MCF 10A (cell line): Measurements from ENCODE around the gene CPLX4. TPM values are rescaled to one million over a fixed set of nuclear protein-coding genes. Genes with fewer than 3 reads are reported as not detected.

Experiments used
- BruUV-seq: library from RNA; stranded (reverse); fragments of 400-500 nt; replicated peaks from 2 replicates; lab custom pipeline; 2021; lab: Mats Ljungman, UMichigan
- CTCF ChIA-PET: fragments of 300-600 bp; sonication (Branson Sonifier 250); formaldehyde crosslinking; extraction: SDS; loops from one replicate; lab custom pipeline; 2021; ENCODE audit warnings: antibody characterized with exemption, inconsistent platforms; lab: Yijun Ruan, JAX
- POLR2A ChIA-PET: fragments of 300-600, 350-650 bp; sonication (Branson Sonifier 250); formaldehyde crosslinking; extraction: SDS; loops from one replicate; lab custom pipeline; 2020; ENCODE audit warnings: antibody characterized with exemption, inconsistent platforms; lab: Yijun Ruan, JAX
- DNase-seq: peaks from one replicate; pipeline ENCODE4 v3.0.0-alpha.2; 2018; ENCODE audit not compliant: unreplicated experiment
- H3K27ac Mint-ChIP-seq: one replicate; pipeline ENCODE4 v1.8.0; 2022; ENCODE audit warnings: mild to moderate bottlenecking, low read depth, mixed read lengths; ENCODE audit not compliant: unreplicated experiment
- H3K27me3 Mint-ChIP-seq: one replicate; pipeline ENCODE4 v1.8.0; 2022; ENCODE audit warnings: mixed read lengths; ENCODE audit not compliant: insufficient read depth, unreplicated experiment
- H3K36me3 Mint-ChIP-seq: one replicate; pipeline ENCODE4 v1.8.0; 2022; ENCODE audit warnings: mild to moderate bottlenecking, moderate library complexity, mixed read lengths; ENCODE audit not compliant: insufficient read depth, unreplicated experiment
- H3K4me1 Mint-ChIP-seq: one replicate; pipeline ENCODE4 v1.8.0; 2022; ENCODE audit warnings: mixed read lengths; ENCODE audit not compliant: insufficient read depth, unreplicated experiment
- H3K4me3 Mint-ChIP-seq: one replicate; pipeline ENCODE4 v1.8.0; 2022; ENCODE audit warnings: mild to moderate bottlenecking, moderate library complexity, mixed read lengths; ENCODE audit not compliant: unreplicated experiment
- H3K9me3 Mint-ChIP-seq: one replicate; pipeline ENCODE4 v1.8.0; 2022; ENCODE audit warnings: mixed read lengths; ENCODE audit not compliant: unreplicated experiment
- intact Hi-C: fragments of 100-400 bp; cut with micrococcal nuclease; formaldehyde crosslinking; loops from 2 replicates; pipeline ENCODE4 v1.14.1; 2022
- total RNA-seq: library from RNA; stranded (reverse); gene quantifications from 2 replicates; pipeline ENCODE4 v1.2.3, GENCODE V29; 2022
- TF ChIP-seq, protein P1 (sequence below): fragments of 200-600 bp; IDR thresholded peaks from one replicate; pipeline ENCODE4 v1.8.0; 2022; ENCODE audit warnings: antibody characterized with exemption, mild to moderate bottlenecking; ENCODE audit not compliant: unreplicated experiment

Gene CPLX4
- total RNA-seq, 1 experiment from 2014 or later, result not detected

DNA sequence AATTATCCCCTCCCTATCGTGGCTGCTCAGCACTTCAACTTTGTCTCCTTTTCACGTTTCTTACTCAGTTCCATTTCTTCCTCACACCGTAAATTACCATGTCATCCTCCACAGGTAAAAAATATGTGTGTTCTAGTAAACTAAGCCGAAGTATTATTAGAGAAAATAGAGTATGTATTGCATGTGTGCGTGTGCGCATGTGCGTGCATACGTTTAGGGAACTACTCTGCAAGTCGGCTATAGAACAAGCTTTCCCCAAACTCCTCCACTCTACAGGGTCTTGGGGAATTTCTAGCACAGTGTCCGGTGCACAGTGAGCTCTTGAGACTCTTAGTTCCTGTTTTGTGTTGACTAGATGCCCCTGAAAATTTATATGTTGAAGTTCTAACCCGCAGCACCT lies 36.1 kb downstream of the CPLX4 start:
- POLR2A ChIA-PET, result no interaction called here
- intact Hi-C loops, result no loop called here
- CTCF ChIA-PET, result interaction anchor here (1.3 kb wide), 1 partner anchor 19 kb away, joined by 3 read pairs; no protein-coding TSS in a partner anchor
- Mint-ChIP-seq H3K36me3 (peaks cover 6% of the 10 kb centered on the region), H3K9me3 (no peaks in the 10 kb centered on the region), H3K27ac (no peak overlapping the region), H3K27me3 (no peaks in the 10 kb centered on the region), H3K4me3 (no peak overlapping the region), H3K4me1 (no peaks in the 10 kb centered on the region)
- no peak for DNase-seq
- TF ChIP-seq, protein P1, sequence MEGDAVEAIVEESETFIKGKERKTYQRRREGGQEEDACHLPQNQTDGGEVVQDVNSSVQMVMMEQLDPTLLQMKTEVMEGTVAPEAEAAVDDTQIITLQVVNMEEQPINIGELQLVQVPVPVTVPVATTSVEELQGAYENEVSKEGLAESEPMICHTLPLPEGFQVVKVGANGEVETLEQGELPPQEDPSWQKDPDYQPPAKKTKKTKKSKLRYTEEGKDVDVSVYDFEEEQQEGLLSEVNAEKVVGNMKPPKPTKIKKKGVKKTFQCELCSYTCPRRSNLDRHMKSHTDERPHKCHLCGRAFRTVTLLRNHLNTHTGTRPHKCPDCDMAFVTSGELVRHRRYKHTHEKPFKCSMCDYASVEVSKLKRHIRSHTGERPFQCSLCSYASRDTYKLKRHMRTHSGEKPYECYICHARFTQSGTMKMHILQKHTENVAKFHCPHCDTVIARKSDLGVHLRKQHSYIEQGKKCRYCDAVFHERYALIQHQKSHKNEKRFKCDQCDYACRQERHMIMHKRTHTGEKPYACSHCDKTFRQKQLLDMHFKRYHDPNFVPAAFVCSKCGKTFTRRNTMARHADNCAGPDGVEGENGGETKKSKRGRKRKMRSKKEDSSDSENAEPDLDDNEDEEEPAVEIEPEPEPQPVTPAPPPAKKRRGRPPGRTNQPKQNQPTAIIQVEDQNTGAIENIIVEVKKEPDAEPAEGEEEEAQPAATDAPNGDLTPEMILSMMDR, result no peak
- no TSS peak for BruUV-seq

DNA sequence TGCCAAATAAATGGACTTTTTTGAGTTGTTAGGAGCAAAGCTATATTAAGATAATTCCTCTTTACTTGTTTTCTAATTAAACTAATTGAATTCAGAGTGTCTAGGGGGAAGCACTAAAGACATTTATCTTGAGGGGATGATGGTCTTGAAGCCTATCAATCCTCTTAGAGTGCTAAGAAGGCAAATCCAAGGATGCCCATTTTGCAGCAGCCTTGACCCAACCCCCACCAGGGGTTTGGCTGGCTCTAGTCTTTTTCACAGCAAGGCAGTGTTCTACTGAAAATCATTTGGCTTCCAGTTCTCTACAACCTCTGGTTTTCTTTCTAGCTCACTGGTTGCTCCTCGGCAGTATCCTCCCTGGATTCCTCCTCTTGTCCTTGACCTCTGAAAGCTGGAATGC lies 38.7 kb downstream of the CPLX4 start:
- intact Hi-C loops, result no loop called here
- no peaks in the 10 kb centered on the region for H3K9me3 Mint-ChIP-seq
- TF ChIP-seq, protein P1, result no peak
- H3K27ac Mint-ChIP-seq, result no peak overlapping the region
- H3K36me3 Mint-ChIP-seq, result peaks cover 6% of the 10 kb centered on the region
- no peak overlapping the region for H3K4me3 Mint-ChIP-seq
- BruUV-seq, result no TSS peak
- H3K27me3 Mint-ChIP-seq, result peaks cover 5% of the 10 kb centered on the region
- ChIA-PET CTCF (interaction anchor here (0.5 kb wide), 1 partner anchor 41 kb away, joined by 3 read pairs; no protein-coding TSS in a partner anchor), POLR2A (no interaction called here)
- H3K4me1 Mint-ChIP-seq, result no peaks in the 10 kb centered on the region
- DNase-seq, result no peak

DNA sequence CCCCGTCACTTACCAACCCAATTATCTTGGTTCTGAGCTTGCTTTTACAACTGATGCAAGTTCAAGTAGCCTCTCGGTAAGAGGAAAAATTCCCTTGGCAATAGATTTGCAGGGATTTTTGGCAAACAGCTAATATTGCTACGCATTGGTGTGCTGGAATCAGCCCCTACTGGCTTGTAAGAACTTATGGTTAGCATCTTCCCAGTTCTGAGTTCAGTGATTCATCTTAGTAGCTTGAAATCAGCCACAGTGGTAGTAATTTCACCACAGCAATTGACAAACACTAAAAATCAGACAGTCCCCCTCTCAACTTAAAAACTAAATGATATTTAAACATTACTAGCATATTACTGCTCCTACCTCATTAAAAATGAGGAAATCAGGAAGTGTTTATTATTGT lies 39.3 kb downstream of the CPLX4 start:
- POLR2A ChIA-PET, result no interaction called here
- CTCF ChIA-PET, result interaction anchor here (0.6 to 1.1 kb wide), 2 partner anchors 39 to 58 kb away, joined by 3 read pairs; no protein-coding TSS in a partner anchor
- H3K27me3 Mint-ChIP-seq, result peaks cover 11% of the 10 kb centered on the region
- intact Hi-C loops, result no loop called here
- TF ChIP-seq, protein P1, result no peak
- no peak overlapping the region for H3K4me3 Mint-ChIP-seq
- H3K27ac Mint-ChIP-seq, result no peak overlapping the region
- no peak for DNase-seq
- H3K9me3 Mint-ChIP-seq, result no peaks in the 10 kb centered on the region
- BruUV-seq, result no TSS peak
- peaks cover 6% of the 10 kb centered on the region for H3K36me3 Mint-ChIP-seq
- H3K4me1 Mint-ChIP-seq, result no peaks in the 10 kb centered on the region

DNA sequence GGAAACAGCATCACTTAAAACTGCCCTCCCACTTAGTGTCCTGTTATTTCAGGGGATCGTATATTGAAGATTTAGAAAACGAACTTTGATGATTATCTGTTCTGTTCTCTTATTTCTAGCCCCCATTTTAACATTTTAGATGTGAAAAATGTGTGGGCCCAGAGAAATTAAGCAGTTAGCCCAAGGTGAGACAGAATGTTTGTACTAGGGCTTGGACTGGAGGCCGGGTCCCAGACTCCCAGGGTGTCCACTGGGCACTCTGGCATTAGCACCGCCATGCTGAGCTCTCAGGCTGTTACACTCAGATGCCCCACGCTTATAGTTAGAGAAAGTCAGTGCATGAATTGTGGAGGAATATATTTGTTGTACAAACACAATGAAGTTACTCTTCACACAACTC lies 39.7 kb downstream of the CPLX4 start:
- no peaks in the 10 kb centered on the region for H3K9me3 Mint-ChIP-seq
- H3K27me3 Mint-ChIP-seq, result peaks cover 15% of the 10 kb centered on the region
- peaks cover 6% of the 10 kb centered on the region for H3K36me3 Mint-ChIP-seq
- intact Hi-C loops, result no loop called here
- no peak overlapping the region for H3K4me3 Mint-ChIP-seq
- BruUV-seq, result no TSS peak
- no peak for DNase-seq
- ChIA-PET CTCF (interaction anchor here (0.5 to 1.8 kb wide), 4 partner anchors 30 to 1497 kb away, joined by 3 to 7 read pairs (median 3); no protein-coding TSS in a partner anchor), POLR2A (no interaction called here)
- TF ChIP-seq, protein P1, result no peak
- H3K27ac Mint-ChIP-seq, result no peak overlapping the region
- no peaks in the 10 kb centered on the region for H3K4me1 Mint-ChIP-seq
